Hepatocyte (in vitro differentiated cells): ENCODE measurements around the gene CYP1B1.

ENCODE experiments used
- CTCF ChIP-seq: fragments of 200-600 bp; sonication (generic); IDR thresholded peaks from 2 replicates; pipeline ENCODE4 v1.5.1; 2016; ENCODE audit warnings: antibody characterized with exemption, mild to moderate bottlenecking; ENCODE audit not compliant: poor library complexity
- EZH2phosphoT487 ChIP-seq: fragments of 200-600 bp; sonication (generic); IDR thresholded peaks from one replicate; pipeline ENCODE4 v1.6.1; 2018; ENCODE audit warnings: antibody characterized with exemption, mild to moderate bottlenecking, low read depth, moderate library complexity; ENCODE audit not compliant: unreplicated experiment, severe bottlenecking

GRCh38 chr2:38056216-38056615 is 19.7 kb downstream of the CYP1B1 start:
- no peak for TF ChIP-seq CTCF
- TF ChIP-seq EZH2phosphoT487 = no peak
